COR-L47 (cell line): ENCODE measurements around the gene BUB3.

Source experiments
- DNase-seq: peaks from one replicate; lab custom pipeline; 2025; lab: John Stamatoyannopoulos, UW

The BUB3 gene

GRCh38 chr10:123154092-123154710 lies at the start of gene BUB3:
Gene BUB3 (plus strand): TSS chr10:123154402. CDS start chr10:123154918, 516 bp downstream.
- DNase-seq, result peak; percentile 95

GRCh38 chr10:123109466-123109865 lies 44.7 kb upstream of the BUB3 start:
- no peak for DNase-seq

GRCh38 chr10:123117644-123118417 lies 36.4 kb upstream of the BUB3 start:
- no peak for DNase-seq

GRCh38 chr10:123119081-123119480 lies 35.1 kb upstream of the BUB3 start:
- DNase-seq, result no peak

- no peak for DNase-seq
Observed at GRCh38 chr10:123126246-123126645, 28.0 kb upstream of the BUB3 start.

GRCh38 chr10:123129618-123130271 lies 24.5 kb upstream of the BUB3 start:
- DNase-seq, result no peak

- DNase-seq, result peak; percentile 73
Observed at GRCh38 chr10:123132576-123133477, 21.4 kb upstream of the BUB3 start.

- DNase-seq, result no peak
Observed at GRCh38 chr10:123133541-123134342, 20.5 kb upstream of the BUB3 start.

GRCh38 chr10:123134343-123134914 lies 19.8 kb upstream of the BUB3 start:
- no peak for DNase-seq

- DNase-seq, result no peak
Observed at GRCh38 chr10:123134915-123135414, 19.2 kb upstream of the BUB3 start.

- DNase-seq, result peak; percentile 37
Observed at GRCh38 chr10:123135415-123136141, 18.6 kb upstream of the BUB3 start, which contains the start of gene HMX3. Gene HMX3 (plus strand): TSS chr10:123135970. CDS start chr10:123136051, 81 bp downstream.

GRCh38 chr10:123136221-123136805 lies 17.9 kb upstream of the BUB3 start:
- DNase-seq, result no peak

GRCh38 chr10:123136806-123137642 lies 17.2 kb upstream of the BUB3 start:
- DNase-seq, result no peak

GRCh38 chr10:123139165-123139520 lies 15.1 kb upstream of the BUB3 start:
- DNase-seq, result no peak

- no peak for DNase-seq
Observed at GRCh38 chr10:123139521-123140163, 14.6 kb upstream of the BUB3 start.

- no peak for DNase-seq
Observed at GRCh38 chr10:123140164-123140982, 13.8 kb upstream of the BUB3 start.

- no peak for DNase-seq
Observed at GRCh38 chr10:123140983-123141390, 13.2 kb upstream of the BUB3 start.
